Activated CD8-positive, alpha-beta memory T cell treated with anti-CD3 and anti-CD28 coated beads, Interleukin-2, amount 50 U/mL, for 24 hours (primary cell): ENCODE results near the gene C10orf67.

ENCODE experiments used
- DNase-seq: peaks from one replicate; pipeline ENCODE4 v3.0.0-alpha.2; 2020; ENCODE audit errors: extremely low read depth

Gene C10orf67

DNA sequence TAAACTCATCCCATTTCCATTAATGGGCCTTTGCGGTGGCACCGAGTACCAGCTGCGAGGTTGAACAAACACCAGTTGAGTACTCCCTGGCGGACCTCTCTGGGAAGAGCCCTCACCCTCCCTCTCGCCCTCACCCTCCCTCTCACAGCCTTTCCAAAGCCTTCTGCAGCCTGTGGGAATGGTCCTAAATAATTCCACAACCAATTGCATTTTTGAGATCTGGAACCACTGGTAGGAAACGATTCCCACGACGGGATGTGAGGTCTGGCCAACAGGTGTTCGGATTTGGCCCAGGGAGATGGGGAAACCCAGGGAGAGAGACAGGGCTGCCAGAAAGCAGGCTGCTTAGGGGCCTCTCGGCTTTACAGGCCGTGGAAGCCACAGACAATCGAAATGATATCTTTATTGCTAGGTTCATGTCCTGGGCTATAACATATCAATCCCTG, 147.2 kb downstream of the C10orf67 start:
- no peak for DNase-seq

DNA sequence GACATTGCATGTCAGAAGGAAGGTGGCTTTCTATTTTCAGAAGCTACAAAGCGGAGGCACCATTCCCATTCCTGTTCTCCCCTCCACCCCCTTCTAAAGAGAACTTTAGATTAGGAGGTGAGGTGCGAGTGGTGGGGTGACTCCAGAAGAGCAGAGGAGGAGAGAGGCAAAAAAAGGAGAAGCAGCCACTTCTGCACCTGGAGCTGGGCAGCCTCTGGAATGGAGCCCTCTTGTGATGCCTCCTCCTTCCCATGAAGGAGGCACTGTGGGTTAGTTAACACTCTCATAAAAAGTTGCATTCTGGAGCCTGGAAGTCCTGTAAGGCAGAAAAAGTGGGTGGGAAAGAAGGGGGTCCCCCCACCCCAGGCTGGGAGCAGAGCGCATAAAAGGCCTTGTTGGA, 147.7 kb downstream of the C10orf67 start:
- DNase-seq, result no peak

DNA sequence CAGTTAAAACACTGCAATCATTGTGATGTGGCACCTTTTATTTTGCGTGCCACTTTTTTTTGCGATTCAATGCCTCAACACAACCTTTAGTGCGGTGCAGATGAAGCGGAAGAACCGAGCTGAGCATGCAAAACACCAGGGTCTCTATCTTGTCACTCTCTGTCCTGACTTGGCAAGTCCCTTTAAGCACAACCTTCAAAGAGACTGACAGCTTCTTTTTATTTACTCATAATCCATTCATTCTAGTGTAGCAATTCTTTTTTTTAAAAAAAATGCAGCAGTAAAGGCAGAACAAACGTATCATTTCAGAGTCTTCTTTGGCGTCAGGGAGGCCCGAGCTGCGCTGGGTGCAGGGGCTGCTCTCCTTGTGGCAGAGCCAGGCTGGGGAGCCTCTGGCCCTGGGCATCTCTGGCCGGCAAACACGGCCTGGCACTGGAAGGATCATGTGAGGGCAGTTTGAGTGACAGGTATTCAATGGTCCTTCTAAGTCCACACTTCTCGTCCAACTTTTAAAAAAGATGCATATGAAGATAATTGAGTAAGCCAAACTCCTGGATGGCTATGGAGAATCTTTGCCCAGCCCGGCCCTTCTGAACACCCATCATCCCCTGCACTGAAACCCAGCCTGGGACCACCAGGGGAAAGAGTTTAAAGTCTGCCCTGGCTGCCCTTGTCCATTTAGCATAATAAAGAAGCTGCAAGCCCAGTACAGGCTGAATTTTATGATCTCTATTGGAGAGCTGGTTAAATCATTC, 148.6 kb downstream of the C10orf67 start:
- no peak for DNase-seq

DNA sequence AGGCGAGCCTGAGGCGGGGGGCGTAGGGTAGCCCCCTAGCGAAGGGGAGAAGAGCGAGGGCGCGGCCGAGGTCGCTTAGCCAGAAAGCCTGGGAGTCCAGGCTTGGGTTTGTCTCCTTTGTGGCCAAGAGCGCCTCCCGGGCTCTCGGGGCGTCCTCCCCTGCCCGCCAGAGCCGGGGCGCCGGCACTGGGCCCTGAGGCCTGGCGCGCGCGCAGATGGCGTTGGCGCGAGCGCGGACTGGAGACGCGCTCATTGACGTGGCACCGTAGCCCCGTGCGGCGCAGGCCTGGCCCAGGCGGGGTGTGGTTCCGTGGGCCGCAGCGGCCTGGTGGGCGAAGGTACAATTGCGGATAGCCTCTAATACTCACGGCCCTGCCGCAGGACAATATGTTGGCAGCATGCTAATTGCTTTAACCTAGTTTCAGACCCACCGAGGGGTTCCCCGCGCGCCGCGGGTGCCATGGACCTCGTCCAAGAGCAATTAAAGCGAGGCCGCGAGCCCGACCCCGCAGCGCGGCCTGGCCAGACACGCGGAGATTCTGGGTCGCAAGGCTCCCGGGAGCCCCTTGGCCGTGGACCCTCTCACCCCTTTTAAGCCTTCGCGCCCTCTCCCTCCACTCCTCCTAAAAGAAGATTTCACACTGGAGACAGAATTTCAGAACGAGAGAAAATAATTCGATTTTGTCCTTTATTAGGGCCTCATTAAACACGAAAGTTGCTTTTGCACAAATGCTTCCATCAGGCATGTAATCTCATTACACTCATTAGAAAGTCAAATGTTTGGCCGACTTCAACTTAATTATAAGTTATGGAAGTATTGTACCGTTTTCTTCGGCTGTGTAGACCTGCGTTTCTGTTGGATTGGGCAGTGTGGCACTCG, 149.4 kb downstream of the C10orf67 start:
- no peak for DNase-seq

DNA sequence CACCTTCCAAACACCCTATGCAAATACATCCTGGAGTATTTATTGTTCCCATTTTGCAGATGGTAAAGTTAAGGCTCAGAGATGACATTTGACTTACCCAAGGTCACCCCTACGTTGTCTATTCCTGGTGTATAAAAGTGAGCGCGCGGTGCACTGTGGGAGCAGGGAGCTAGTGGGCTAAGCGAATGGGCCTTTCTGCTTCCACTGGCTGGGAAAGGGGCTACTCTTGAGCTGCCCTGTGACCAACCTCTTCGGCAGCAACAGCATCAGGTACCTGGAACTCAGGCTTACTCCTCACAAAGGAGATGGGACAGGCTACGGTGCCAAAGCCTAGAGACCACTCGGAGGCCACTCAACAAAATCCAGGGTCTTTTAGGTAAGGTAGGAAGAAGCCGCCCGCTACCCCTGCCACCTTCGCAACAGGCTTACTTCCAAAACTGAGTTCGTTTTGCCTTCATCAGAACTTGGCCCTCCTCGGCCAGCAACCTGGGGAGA, 150.1 kb downstream of the C10orf67 start:
- no peak for DNase-seq

DNA sequence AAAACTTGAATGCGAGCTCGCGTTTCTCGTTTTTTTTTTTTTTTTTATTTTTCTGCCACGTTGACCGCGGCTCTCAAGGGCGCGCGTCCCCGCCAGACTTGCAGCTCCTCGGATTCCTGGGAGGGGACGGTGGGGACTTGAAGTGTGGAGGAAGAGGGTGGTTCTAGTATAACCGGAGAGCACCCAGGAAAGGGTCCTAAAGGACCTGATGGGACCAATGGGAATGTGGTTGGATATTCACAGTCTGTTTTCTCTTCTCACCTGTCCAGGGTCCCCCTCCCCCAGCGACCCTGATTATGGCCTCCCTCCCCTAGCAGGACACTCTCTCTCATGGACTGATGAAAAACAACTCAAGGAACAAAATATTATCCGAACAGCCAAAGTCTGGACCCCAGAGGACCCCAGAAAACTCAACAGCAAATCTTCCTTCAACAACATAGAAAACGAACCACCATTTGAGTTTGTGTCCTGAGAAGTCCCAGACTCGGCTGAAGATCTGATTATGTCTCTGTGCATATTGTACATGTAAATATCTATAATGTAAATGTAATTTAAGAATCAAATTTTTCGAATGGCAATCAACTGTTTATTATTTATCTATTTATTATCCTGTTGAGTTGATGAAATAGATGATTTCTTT, 151.0 kb downstream of the C10orf67 start:
- DNase-seq, result no peak

DNA sequence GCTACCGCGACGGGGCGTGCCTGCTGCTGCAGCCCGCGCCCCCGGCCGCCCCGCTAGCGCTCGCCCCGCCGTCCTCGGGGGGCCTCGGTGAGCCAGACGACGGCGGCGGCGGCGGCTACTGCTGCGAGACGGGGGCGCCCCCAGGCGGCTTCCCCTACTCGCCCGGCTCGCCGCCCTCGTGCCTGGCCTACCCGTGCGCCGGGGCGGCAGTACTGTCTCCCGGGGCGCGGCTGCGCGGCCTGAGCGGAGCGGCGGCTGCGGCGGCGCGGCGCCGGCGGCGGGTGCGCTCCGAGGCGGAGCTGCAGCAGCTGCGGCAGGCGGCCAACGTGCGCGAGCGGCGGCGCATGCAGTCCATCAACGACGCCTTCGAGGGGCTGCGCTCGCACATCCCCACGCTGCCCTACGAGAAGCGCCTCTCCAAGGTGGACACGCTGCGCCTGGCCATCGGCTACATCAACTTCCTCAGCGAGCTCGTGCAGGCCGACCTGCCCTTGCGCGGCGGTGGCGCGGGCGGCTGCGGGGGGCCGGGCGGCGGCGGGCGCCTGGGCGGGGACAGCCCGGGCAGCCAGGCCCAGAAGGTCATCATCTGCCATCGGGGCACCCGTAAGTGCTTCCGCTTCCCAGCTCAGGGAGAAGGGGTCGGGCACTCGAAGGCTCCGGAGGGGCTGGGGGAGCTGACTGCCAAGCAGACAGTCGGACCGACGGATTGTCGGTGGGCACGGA, 151.7 kb downstream of the C10orf67 start:
- DNase-seq, result no peak

DNA sequence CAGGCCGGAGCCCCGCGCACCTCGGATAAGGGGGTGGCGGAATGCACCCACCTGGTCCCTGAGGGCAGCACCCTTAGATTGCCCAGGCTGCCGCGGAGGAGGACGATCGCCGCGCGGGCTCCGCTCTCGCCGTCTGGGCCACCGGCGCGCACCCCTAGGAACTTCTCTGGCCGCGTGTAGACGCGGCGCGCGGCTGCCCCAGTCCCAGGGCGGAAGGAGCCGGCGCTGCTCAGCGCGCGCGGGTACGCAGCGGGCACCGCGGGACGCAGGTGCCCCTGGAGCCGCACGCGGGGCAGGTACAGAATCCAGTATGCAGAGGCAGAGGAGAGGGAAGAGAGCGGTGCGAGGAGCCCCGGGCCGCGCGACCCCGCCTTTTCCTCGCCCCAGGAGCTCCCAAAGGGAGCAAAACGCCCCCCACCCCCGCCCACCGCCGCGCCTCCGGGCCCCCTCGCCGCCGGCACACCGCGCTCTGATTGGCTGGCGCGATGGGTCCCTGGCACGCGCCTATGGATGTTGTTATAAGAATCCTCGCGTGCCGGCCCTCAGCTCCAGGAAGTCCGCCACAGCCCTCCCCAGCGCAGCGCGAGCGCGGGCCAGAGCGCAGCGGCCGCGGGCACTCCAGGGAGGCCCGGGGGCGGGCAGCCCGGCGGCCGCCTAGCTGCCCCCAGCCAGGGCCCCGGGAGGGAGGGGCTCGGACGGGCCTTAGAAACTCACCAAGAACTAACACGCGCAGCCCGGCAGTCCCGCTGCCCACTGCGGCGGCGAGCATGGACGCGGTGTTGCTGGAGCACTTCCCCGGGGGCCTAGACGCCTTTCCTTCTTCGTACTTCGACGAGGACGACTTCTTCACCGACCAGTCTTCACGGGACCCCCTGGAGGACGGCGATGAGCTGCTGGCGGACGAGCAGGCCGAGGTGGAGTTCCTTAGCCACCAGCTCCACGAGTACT, 152.6 kb downstream of the C10orf67 start, which contains the start of gene PTF1A:
PTF1A (plus strand) TSS at position 549 of the 948 bp plus-strand sequence; CDS start at position 768, 219 bp downstream.
- DNase-seq, result no peak

DNA sequence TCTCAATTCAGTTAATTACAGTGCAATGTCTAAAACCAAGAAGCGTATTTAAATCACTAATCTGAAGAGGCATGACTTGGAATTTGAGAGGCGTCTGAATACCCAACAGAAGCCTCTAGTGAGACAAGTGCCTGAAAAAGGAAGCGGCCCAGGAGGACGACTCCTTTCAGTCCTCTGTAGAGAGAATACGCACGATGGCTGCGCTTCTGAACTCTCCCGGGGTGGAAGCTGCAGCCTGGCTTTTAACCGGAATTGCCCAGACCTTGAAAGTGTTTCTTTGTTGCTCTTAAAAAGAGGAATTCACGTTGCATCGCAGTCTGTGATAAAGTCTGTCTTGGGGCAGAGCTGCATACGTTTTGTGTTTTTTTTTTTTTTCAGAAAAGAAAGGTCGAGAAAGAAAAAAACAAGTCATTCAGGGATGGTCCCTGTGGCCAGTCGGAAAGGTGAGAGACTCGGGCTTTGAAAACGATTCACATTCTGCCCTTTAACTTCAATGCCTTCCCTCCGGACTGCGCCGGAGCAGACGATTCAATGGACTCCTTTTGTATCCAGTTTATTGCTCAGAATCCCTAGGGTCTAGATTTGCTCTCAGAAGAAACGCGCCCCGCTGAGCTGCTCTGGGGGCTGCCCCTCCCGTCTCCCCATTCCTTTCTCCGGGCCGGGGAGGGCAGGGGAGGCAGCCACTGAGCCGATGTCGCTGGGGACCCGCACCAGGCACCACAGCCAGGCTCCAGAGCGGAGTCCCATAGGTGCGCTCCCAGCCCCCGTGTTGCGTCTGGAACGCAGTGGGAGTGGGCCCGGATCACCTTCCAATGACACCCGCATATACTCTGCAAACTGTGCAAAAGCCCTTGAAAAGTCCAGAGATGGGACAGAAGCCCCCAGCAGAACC, 153.5 kb downstream of the C10orf67 start:
- no peak for DNase-seq

DNA sequence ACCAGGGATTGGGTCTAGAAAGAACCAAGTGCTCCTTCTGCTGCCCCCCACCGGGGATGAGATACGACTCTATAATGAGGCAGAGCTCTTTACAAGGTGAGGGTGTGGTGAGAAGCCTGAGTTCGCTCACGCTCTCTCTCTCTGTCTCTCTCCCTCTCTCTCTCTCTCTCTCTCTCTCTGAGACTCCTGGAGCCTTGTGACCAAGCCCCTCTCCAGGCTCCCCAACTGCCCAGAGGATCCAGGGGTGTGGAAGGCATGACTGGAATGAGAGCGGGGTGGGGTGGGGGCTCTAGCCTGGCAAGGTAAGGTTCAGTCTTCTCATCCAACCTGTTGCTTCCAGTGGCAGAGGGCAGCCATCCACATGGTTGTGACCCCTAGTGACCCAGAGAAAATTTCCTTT, 155.6 kb downstream of the C10orf67 start:
- no peak for DNase-seq

DNA sequence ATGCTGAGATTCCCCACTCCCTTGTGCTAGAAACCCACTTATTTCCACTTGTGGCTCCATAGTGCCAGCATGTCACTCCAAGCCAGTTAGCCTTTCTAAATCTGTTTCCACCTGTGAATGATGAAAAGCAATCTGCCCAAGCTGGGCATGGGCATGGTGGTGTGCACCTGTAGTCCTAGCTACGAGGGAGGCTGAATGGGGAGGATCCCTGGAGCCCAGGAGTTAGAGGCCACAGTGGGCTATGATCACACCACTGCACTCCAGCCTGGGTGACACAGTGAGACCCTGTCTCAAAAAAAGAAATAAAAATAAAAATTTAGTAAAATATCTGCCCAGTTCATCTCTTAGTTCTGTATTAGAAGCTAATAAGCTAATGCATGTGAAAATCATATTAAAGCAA, 157.4 kb downstream of the C10orf67 start:
- no peak for DNase-seq

DNA sequence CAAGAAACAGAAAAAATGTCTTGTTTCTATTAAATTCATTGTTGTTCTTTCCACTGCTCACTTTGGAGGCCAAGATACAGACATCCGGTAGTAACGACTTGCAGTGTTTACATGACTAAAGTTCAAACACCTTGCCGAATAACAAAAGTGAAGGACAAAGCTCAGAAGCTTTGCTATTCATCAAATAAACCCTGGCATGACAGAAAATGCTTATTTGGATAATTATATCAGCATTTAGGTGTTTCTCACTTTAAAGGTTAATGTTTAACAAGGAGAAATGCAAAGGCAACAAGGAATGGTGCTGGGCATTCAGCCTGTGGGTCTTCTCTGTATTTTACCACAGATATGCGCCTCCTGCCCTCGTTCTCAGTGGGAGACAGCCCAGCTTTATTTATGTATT, 157.9 kb downstream of the C10orf67 start:
- no peak for DNase-seq

DNA sequence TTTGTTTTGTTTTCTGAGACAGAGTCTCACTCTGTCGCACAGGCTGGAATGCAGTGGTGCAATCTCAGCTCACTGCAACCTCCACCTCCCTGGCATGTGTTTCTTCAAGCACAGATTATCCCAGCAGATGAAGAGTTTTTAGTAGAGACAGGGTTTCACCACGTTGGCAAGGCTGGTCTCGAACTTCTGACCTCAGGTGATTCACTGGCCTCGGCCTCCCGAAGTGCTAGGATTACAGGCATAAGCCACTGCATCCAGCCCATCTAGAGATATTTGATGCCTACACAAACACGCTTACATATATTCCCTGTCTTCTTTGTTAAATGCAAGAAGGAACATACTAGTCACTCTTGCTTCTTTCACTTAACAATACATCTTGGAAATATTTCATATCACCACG, 158.4 kb downstream of the C10orf67 start:
- DNase-seq, result no peak

DNA sequence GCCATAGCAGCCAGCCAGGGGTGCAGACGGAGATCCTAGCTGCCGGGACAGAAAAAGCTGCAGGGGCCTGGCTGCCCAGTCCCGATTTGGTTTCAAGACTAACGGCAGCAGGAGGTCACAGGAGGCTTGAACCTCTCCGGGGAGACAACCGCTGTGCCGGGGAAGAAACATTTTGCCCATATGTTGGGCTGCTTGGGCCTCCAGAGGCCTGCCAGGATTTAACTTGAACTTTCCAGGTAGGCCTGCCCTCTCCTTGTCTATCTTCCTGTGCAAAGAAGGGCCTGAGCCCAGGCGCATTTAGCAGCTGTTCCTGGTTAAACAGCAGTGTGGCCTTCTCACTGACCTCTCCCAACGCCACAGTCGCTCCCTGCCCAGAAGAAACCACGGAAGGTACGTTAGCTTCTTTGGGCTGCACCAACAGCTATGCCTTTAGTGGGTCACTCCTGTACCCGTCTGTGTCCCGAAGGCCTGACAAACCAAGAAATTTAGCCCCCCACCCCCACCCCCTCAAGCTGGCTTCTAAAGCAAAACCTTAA, 169.6 kb downstream of the C10orf67 start:
- DNase-seq, result no peak

DNA sequence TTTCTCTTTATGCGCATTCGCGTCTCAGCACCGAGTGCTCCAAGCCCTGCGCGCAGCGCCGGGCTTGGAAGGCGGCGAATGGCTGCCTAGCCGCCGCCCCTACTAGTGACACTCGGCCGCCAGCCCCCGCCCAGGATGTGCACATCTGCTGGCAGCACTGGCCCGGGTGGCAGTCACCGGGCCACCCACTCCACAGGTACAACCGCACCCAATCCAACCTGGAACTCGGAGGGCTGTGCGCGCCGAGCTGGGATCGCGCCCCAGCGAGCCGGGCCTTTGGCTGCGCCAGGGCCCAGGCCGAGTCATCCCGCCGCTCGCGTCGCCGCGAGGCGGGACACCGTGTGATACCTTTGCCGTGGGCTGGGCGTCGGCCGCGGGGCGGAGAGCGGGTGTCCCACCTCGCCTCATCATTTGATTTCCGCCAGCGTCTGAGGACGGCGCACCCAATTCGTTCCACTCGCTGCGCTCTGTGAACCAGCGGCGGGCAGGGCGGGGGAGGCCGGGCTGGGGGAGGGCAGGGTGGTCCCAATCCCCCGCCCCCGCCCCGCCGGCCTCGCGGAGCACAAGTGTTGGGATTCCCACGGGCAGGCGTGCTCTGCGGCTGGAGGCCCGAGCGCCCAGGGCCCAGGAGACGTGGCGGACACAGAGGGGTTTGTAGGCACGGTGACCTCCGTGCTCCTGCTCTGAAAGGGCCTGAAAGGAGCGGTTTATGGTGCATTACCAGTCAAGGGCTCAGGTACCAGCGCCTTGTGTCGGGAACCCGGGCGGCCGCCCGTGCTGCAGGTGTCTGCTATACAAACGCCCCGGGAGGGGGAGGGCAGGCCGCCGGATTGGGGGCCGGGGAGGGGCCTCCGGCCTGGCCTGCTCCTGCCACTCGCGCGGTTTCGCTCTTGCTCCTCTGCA, 170.3 kb downstream of the C10orf67 start:
- DNase-seq, result no peak

DNA sequence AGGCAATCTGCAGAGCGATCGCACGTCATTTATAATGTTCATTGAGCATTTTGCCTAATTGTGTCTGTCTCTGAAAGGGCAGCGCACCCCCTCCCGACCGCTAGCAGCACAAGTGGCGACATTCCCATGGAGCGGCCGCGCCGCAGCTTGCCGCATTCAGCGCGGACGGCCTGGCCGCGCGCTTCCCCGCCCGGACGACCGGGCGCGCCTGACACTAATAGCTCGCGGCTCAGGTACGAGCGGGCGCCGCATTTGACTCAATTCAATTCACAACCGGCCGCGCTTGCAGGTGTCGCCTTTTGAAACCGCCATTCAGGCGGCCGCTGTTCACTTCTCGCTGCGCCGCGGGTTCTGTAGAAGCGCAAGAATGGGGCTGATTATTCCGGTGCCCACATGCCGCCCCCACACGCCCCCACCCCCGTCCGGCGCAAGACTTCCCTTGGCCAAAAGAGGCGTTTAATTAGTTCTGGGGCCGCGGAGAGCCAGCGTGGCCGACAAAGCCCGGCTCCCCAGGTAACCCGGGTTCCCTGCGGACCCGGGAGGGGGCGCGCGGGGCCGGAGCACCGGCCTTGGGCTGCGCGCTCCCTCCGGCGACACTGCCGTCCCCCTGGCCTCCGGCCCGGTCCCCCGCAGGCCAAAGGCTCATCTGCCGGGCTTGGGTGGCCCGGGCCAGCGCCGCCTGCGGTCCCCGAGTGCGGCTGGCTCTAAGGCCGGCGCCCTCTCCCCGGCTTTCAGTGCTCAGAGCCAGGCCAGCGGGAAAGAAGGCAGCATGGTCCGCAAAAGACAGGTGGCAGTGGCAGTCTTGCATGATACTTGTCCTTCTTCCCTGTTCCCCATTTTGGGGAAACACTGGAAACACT, 171.2 kb downstream of the C10orf67 start:
- DNase-seq, result no peak
